ENCODE measurements around the gene CLTA. TPM values are rescaled to one million over a fixed set of nuclear protein-coding genes. Genes with fewer than 3 reads are reported as not detected.
A peak's percentile ranks its signal among the peaks of the same experiment; 100 is the strongest.
"Not testable (repeated sequence)": the region's sequence is repeated elsewhere in the genome, so short reads cannot be mapped to it uniquely, and the experiment has no call there.

CLTA gene
- total RNA-seq, 2 donors from 2014 or later = 210 to 259 TPM

DNA sequence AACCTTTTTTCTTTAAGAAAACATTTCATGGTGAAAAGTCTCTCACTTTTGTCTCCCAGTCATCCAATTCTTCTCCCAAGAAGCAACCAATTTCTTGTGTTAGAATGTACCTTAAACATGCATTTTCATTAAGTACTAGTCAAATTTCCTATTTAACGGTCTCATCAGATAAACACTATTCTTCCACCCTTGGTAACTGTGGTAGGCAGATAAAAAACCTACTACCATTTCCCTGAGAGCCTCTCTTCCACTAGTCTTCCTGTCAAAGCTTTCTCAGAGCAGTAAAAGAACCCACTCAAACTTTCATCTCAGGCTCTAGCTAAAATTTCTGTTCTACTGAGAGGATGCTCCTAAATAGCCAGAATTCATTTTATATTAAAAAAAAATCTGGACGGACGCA, 56.6 kb downstream of the CLTA start:
- no peak overlapping the region for H3K27ac ChIP-seq
- H3K4me3 ChIP-seq = no peak overlapping the region
- H3K36me3 ChIP-seq = no peaks in the 10 kb centered on the region
- H3K27me3 ChIP-seq (replicated peaks; ENCODE audit: insufficient read depth) = no peaks in the 10 kb centered on the region
- intact Hi-C loops (cut with DNase I) = no loop called here
- H3K9me3 ChIP-seq = no peaks in the 10 kb centered on the region
- TF ChIP-seq, protein P1, sequence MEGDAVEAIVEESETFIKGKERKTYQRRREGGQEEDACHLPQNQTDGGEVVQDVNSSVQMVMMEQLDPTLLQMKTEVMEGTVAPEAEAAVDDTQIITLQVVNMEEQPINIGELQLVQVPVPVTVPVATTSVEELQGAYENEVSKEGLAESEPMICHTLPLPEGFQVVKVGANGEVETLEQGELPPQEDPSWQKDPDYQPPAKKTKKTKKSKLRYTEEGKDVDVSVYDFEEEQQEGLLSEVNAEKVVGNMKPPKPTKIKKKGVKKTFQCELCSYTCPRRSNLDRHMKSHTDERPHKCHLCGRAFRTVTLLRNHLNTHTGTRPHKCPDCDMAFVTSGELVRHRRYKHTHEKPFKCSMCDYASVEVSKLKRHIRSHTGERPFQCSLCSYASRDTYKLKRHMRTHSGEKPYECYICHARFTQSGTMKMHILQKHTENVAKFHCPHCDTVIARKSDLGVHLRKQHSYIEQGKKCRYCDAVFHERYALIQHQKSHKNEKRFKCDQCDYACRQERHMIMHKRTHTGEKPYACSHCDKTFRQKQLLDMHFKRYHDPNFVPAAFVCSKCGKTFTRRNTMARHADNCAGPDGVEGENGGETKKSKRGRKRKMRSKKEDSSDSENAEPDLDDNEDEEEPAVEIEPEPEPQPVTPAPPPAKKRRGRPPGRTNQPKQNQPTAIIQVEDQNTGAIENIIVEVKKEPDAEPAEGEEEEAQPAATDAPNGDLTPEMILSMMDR (IDR thresholded peaks at IDR 0.05) = no peak
- TF ChIP-seq POLR2AphosphoS5 (IDR thresholded peaks at IDR 0.05) (no peak), POLR2A (IDR thresholded peaks at IDR 0.05) (no peak)
- WGBS = 86% methylated on average over 3 of the region's 3 CpGs
- DNase-seq (ENCODE audit: low spot score) = no peak
- no peaks in the 10 kb centered on the region for H3K4me1 ChIP-seq (replicated peaks)

DNA sequence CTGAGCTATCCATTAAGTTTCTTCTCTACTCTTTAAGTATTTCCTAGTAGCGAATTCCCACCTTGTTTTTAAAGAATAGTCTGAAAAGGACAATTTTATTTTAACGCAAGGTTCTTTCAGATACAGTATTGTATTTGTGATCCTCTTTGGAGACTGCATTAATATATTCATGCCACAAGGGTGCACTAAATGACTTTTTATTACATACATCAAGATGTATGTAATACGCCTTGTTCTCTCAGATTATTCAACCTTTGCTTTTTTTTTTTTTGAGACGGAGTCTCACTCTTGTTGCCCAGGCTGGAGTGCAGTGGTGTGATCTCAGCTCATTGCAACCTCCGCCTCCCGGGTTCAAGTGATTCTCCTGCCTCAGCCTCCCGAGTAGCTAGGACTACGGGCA, 57.3 kb downstream of the CLTA start:
- intact Hi-C loops (cut with DNase I); H3K27ac ChIP-seq; H3K27me3 ChIP-seq (replicated peaks; ENCODE audit: insufficient read depth); H3K4me1 ChIP-seq (replicated peaks); H3K9me3 ChIP-seq; DNase-seq (ENCODE audit: low spot score); H3K4me3 ChIP-seq; H3K36me3 ChIP-seq: not testable (repeated sequence)
- TF ChIP-seq, protein P1 (IDR thresholded peaks at IDR 0.05) = peak in 3 of 4 experiments; percentile 40 to 77 (median 75)
- 59% methylated on average over 8 of the region's 8 CpGs for WGBS

DNA sequence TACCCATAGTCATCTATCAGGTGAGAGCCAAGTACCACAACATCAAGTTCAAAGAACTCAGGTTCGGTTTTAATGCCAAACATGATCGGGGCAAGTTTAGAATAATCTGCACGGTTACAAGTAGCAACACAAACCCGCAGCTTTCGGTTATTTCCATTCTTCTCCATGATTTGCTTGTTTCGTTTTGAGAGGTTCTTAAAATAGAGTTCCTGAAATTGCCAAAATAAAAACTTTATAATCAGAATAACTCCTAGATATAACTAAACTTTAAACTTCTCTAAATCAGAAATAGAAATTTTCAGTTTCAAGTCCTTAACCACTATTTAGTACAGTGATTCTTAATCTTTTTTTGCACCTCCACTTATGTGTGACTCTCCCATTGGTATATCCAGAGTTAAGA, 58.5 kb downstream of the CLTA start:
- no peaks in the 10 kb centered on the region for H3K27me3 ChIP-seq (replicated peaks; ENCODE audit: insufficient read depth)
- no peak overlapping the region for H3K27ac ChIP-seq
- WGBS = 79% methylated on average over 6 of the region's 6 CpGs
- intact Hi-C loops (cut with DNase I) = no loop called here
- DNase-seq (ENCODE audit: low spot score) = no peak
- H3K4me3 ChIP-seq = no peak overlapping the region
- H3K36me3 ChIP-seq = no peaks in the 10 kb centered on the region
- H3K4me1 ChIP-seq (replicated peaks) = no peaks in the 10 kb centered on the region
- no peaks in the 10 kb centered on the region for H3K9me3 ChIP-seq
- TF ChIP-seq POLR2AphosphoS5 (IDR thresholded peaks at IDR 0.05) (no peak), POLR2A (IDR thresholded peaks at IDR 0.05) (no peak)
- TF ChIP-seq, protein P1 (IDR thresholded peaks at IDR 0.05) = no peak

DNA sequence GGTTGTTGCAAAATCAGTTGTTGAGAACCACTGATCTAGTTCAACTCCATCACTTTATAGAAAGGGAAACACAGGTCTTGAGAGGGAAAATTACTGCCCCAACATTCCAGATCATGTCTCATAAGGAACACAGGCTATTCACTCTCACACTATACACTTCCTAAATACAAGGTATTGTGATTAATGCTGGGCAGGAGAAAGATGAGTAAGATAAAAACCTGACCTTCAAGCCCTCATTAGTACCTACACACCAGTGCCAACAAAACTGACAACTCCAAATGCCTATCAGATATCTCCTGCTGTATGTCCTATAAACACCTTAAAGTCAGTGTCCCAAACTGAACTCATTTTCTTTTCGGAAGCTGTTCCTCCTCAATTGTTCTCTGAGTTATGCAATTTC, 59.4 kb downstream of the CLTA start:
- H3K36me3 ChIP-seq = no peaks in the 10 kb centered on the region
- no peaks in the 10 kb centered on the region for H3K4me1 ChIP-seq (replicated peaks)
- no peaks in the 10 kb centered on the region for H3K27me3 ChIP-seq (replicated peaks; ENCODE audit: insufficient read depth)
- peak overlapping the region; percentile 0 to 81 for H3K27ac ChIP-seq
- H3K4me3 ChIP-seq = no peak overlapping the region
- intact Hi-C loops (cut with DNase I) = loop anchor here (10.0 kb wide), 1 partner anchor 55 kb away; the partner anchor contains the start of gene CLTA
- no peaks in the 10 kb centered on the region for H3K9me3 ChIP-seq
- TF ChIP-seq, protein P1 (IDR thresholded peaks at IDR 0.05) = no peak
- no peak for TF ChIP-seq POLR2A (IDR thresholded peaks at IDR 0.05)
- no peak for TF ChIP-seq POLR2AphosphoS5 (IDR thresholded peaks at IDR 0.05)
- 61% methylated on average over 1 of the region's 1 CpG for WGBS
- no peak for DNase-seq (ENCODE audit: low spot score)

DNA sequence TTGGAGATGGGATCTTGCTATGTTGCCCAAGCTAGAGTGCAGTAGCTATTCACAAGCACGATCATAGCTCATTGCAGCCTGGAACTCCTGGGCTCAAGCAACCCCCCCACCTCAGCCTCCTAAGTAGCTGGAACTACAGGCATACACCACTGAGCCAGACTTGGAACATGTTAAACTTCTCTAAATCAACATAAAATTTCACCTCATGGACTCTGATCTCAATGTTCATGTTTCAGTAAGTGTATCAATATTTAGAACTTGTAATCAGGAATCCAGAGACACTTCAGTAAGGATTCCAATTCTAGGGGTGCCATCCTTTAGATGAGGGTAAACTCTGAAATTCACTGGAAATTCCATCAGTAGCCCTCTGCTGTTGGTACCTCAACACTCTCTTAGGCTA, 60.7 kb downstream of the CLTA start:
- intact Hi-C loops (cut with DNase I) = loop anchor here (10.0 kb wide), 1 partner anchor 57 kb away; the partner anchor contains the start of gene CLTA
- no peaks in the 10 kb centered on the region for H3K27me3 ChIP-seq (replicated peaks; ENCODE audit: insufficient read depth)
- no peak for DNase-seq (ENCODE audit: low spot score)
- WGBS = 78% methylated on average over 1 of the region's 1 CpG
- H3K9me3 ChIP-seq = no peaks in the 10 kb centered on the region
- no peak overlapping the region for H3K4me3 ChIP-seq
- H3K4me1 ChIP-seq (replicated peaks) = no peaks in the 10 kb centered on the region
- TF ChIP-seq POLR2AphosphoS5 (IDR thresholded peaks at IDR 0.05) = no peak
- TF ChIP-seq, protein P1 (IDR thresholded peaks at IDR 0.05) = no peak
- no peak for TF ChIP-seq POLR2A (IDR thresholded peaks at IDR 0.05)
- H3K36me3 ChIP-seq = no peaks in the 10 kb centered on the region
- peak overlapping the region; percentile 0 to 81 for H3K27ac ChIP-seq

All from prostate gland (tissue), 2 donors.